IMR-90 (cell line): ENCODE results near the gene GABRP. TPM values are rescaled to one million over a fixed set of nuclear protein-coding genes. Genes with fewer than 3 reads are reported as not detected.
A peak's percentile ranks its signal among the peaks of the same experiment; 100 is the strongest.

ENCODE experiments used
- ATAC-seq: fragments of 200-7000 bp; cut with Tn5 transposase; 2 replicates; pipeline ENCODE4 v1.9.1; 2020; ENCODE audit warnings: low read depth, mild to moderate bottlenecking, moderate library complexity
- Bru-seq: library from RNA; stranded (reverse); fragments of 400-500 nt; gene quantifications from one replicate; lab custom pipeline; 2021; lab: Mats Ljungman, UMichigan
- BruChase-seq, 2 experiments: library from RNA; stranded (reverse); fragments of 400-500 nt; gene quantifications; one replicate each; lab custom pipeline; 2021; lab: Mats Ljungman, UMichigan
- BruUV-seq: library from RNA; stranded (reverse); fragments of 400-500 nt; replicated peaks from 2 replicates; lab custom pipeline; 2021; lab: Mats Ljungman, UMichigan
- CTCF ChIA-PET: fragments of 300-600 bp; formaldehyde crosslinking; extraction: SDS; loops from one replicate; lab custom pipeline; 2021; ENCODE audit warnings: antibody characterized with exemption; lab: Yijun Ruan, JAX
- POLR2A ChIA-PET: fragments of 300-600 bp; sonication (Branson Sonifier 250); formaldehyde crosslinking; loops from one replicate; lab custom pipeline; 2022; ENCODE audit warnings: antibody characterized with exemption; ENCODE audit not compliant: unreplicated experiment; lab: Charles Lee
- DNase-seq: peaks from one replicate; pipeline ENCODE4 v3.0.0; 2013
- H2AFZ ChIP-seq: replicated peaks from 2 replicates; pipeline ENCODE3; 2013; ENCODE audit warnings: low read length, mild to moderate bottlenecking; ENCODE audit not compliant: poor library complexity
- H2AK5ac ChIP-seq: 2 replicates; pipeline ENCODE4 v1.6.1; 2013; ENCODE audit warnings: low read depth, low read length, inconsistent platforms
- H2AK9ac ChIP-seq: replicated peaks from 2 replicates; pipeline ENCODE3; 2013; ENCODE audit warnings: mild to moderate bottlenecking, low read depth, low read length, moderate library complexity; ENCODE audit not compliant: poor library complexity
- H2BK120ac ChIP-seq: 2 replicates; pipeline ENCODE4 v1.6.1; 2013; ENCODE audit warnings: low read depth, low read length, inconsistent platforms
- H2BK15ac ChIP-seq: 3 replicates; pipeline ENCODE4 v1.6.1; 2013; ENCODE audit warnings: low read depth, low read length, inconsistent platforms
- H2BK20ac ChIP-seq: 2 replicates; pipeline ENCODE4 v1.6.1; 2013; ENCODE audit warnings: low read depth, mild to moderate bottlenecking, inconsistent platforms, low read length, moderate library complexity
- H2BK5ac ChIP-seq: 2 replicates; pipeline ENCODE4 v1.6.1; 2013; ENCODE audit warnings: mild to moderate bottlenecking, low read depth, low read length, inconsistent platforms; ENCODE audit not compliant: poor library complexity, severe bottlenecking
- H3K14ac ChIP-seq: replicated peaks from 2 replicates; pipeline ENCODE4 v1.6.1; 2013; ENCODE audit warnings: low read depth, low read length, inconsistent platforms
- H3K18ac ChIP-seq: 2 replicates; pipeline ENCODE4 v1.6.1; 2013; ENCODE audit warnings: low read depth, low read length, control low read depth
- H3K23ac ChIP-seq: 2 replicates; pipeline ENCODE4 v1.6.1; 2013; ENCODE audit warnings: low read depth, low read length, inconsistent platforms
- H3K27ac ChIP-seq: 2 replicates; pipeline ENCODE4 v1.5.1; 2013; ENCODE audit warnings: mild to moderate bottlenecking, control low read depth, low read length; ENCODE audit not compliant: insufficient read depth
- H3K27me3 ChIP-seq: 2 replicates; pipeline ENCODE4 v1.6.1; 2013; ENCODE audit warnings: low read length; ENCODE audit not compliant: control insufficient read depth, insufficient read depth
- H3K36me3 ChIP-seq: 2 replicates; pipeline ENCODE4 v1.6.1; 2013; ENCODE audit warnings: low read length, mixed read lengths; ENCODE audit not compliant: control insufficient read depth, insufficient read depth
- H3K4ac ChIP-seq: 2 replicates; pipeline ENCODE4 v1.6.1; 2013; ENCODE audit warnings: low read depth, low read length, inconsistent platforms
- H3K4me1 ChIP-seq: 2 replicates; pipeline ENCODE4 v1.6.1; 2013; ENCODE audit warnings: low read length, mixed read lengths; ENCODE audit not compliant: control insufficient read depth, insufficient read depth
- H3K4me2 ChIP-seq: 2 replicates; pipeline ENCODE4 v1.6.1; 2013; ENCODE audit warnings: low read depth, mild to moderate bottlenecking, control low read depth, low read length, moderate library complexity
- H3K4me3 ChIP-seq: 2 replicates; pipeline ENCODE4 v1.5.1; 2013; ENCODE audit warnings: low read depth, mild to moderate bottlenecking, control low read depth, low read length, moderate library complexity; ENCODE audit not compliant: insufficient read depth
- H3K56ac ChIP-seq: 2 replicates; pipeline ENCODE4 v1.6.1; 2013; ENCODE audit warnings: low read length, inconsistent platforms; ENCODE audit not compliant: insufficient read depth; ENCODE audit errors: extremely low read depth
- H3K79me1 ChIP-seq, 2 experiments: 2 replicates each; pipeline ENCODE4 v1.6.1; 2013; ENCODE audit warnings: low read length in 2 of 2, inconsistent platforms in 1 of 2, low read depth in 1 of 2
- H3K9ac ChIP-seq: 2 replicates; pipeline ENCODE4 v1.6.1; 2013; ENCODE audit warnings: low read depth, low read length, control low read depth
- H3K9me1 ChIP-seq: 2 replicates; pipeline ENCODE4 v1.6.1; 2013; ENCODE audit warnings: low read length, inconsistent platforms; ENCODE audit not compliant: insufficient read depth
- H3K9me3 ChIP-seq: 2 replicates; pipeline ENCODE4 v1.6.1; 2013; ENCODE audit warnings: low read length; ENCODE audit not compliant: control insufficient read depth, insufficient read depth
- H4K20me1 ChIP-seq: 2 replicates; pipeline ENCODE4 v1.6.1; 2013; ENCODE audit warnings: low read length, inconsistent platforms; ENCODE audit not compliant: insufficient read depth
- H4K5ac ChIP-seq: 2 replicates; pipeline ENCODE4 v1.6.1; 2013; ENCODE audit warnings: mild to moderate bottlenecking, low read depth, low read length, control low read depth
- H4K8ac ChIP-seq, 2 experiments: 2 replicates each; pipeline ENCODE4 v1.6.1; 2013; ENCODE audit warnings: low read depth in 2 of 2, low read length in 2 of 2, control low read depth in 1 of 2, inconsistent platforms in 1 of 2
- H4K91ac ChIP-seq: 2 replicates; pipeline ENCODE4 v1.6.1; 2013; ENCODE audit warnings: low read depth, low read length, inconsistent platforms; ENCODE audit not compliant: insufficient read depth
- BHLHE40 ChIP-seq: fragments of 150-350 bp; IDR thresholded peaks from 2 replicates; pipeline ENCODE4 v1.6.1; 2016; ENCODE audit warnings: mild to moderate bottlenecking, low read depth, low read length
- CEBPB ChIP-seq: IDR thresholded peaks from 2 replicates; pipeline ENCODE4 v1.6.1; 2012; ENCODE audit warnings: low read depth, low read length, improper control_type of control experiment
- CHD1 ChIP-seq: IDR thresholded peaks from 2 replicates; pipeline ENCODE4 v1.6.1; 2012; ENCODE audit warnings: low read depth, low read length, improper control_type of control experiment
- CTCF ChIP-seq: conservative IDR thresholded peaks from 2 replicates; pipeline ENCODE4 v1.5.1; 2012; ENCODE audit warnings: mild to moderate bottlenecking, low read depth, low read length, improper control_type of control experiment
- ELK1 ChIP-seq: fragments of 150-350 bp; IDR thresholded peaks from 2 replicates; pipeline ENCODE4 v1.6.1; 2016; ENCODE audit warnings: low read depth, mild to moderate bottlenecking, low read length, moderate library complexity, borderline replicate concordance
- FOS ChIP-seq: fragments of 150-350 bp; IDR thresholded peaks from 2 replicates; pipeline ENCODE4 v1.6.1; 2016; ENCODE audit warnings: low read depth, low read length
- MAFK ChIP-seq: IDR thresholded peaks from 2 replicates; pipeline ENCODE4 v1.6.1; 2012; ENCODE audit warnings: low read depth, low read length, improper control_type of control experiment
- MAZ ChIP-seq: IDR thresholded peaks from 2 replicates; pipeline ENCODE4 v1.6.1; 2012; ENCODE audit warnings: low read depth, mild to moderate bottlenecking, low read length, improper control_type of control experiment, moderate library complexity, borderline replicate concordance
- MXI1 ChIP-seq: IDR thresholded peaks from 2 replicates; pipeline ENCODE4 v1.6.1; 2012; ENCODE audit warnings: low read depth, mild to moderate bottlenecking, low read length, moderate library complexity, borderline replicate concordance
- NFE2L2 ChIP-seq: fragments of 150-350 bp; IDR thresholded peaks from 2 replicates; pipeline ENCODE4 v1.6.1; 2016; ENCODE audit warnings: low read depth, mild to moderate bottlenecking, low read length
- POLR2A ChIP-seq: IDR thresholded peaks from 2 replicates; pipeline ENCODE4 v1.6.1; 2012; ENCODE audit warnings: mild to moderate bottlenecking, low read depth, low read length
- RAD21 ChIP-seq: IDR thresholded peaks from 2 replicates; pipeline ENCODE4 v1.6.1; 2012; ENCODE audit warnings: low read length, improper control_type of control experiment
- RCOR1 ChIP-seq: IDR thresholded peaks from 2 replicates; pipeline ENCODE4 v1.6.1; 2012; ENCODE audit warnings: mild to moderate bottlenecking, low read length, improper control_type of control experiment; ENCODE audit not compliant: insufficient replicate concordance
- RFX5 ChIP-seq: IDR thresholded peaks from 2 replicates; pipeline ENCODE4 v1.8.0; 2012; ENCODE audit warnings: low read depth, mild to moderate bottlenecking, low read length, moderate library complexity
- SMC3 ChIP-seq: fragments of 150-350 bp; IDR thresholded peaks from 2 replicates; pipeline ENCODE4 v1.6.1; 2016; ENCODE audit warnings: low read depth, mild to moderate bottlenecking, antibody characterized with exemption, low read length, moderate library complexity
- WGBS, 2 experiments: methylation state at CpG; one replicate each; pipeline versions ENCODE4 v1.1.5 to v1.1.7; 2013; ENCODE audit warnings: missing lambda C conversion rate in 2 of 2; ENCODE audit not compliant: insufficient read length in 1 of 2; ENCODE audit errors: extremely low coverage in 2 of 2; 5-methylcytosine and 5-hydroxymethylcytosine counted together
- dilution Hi-C: fragments of 300-500 bp; cut with HindIII; formaldehyde crosslinking; loops from one replicate; pipeline ENCODE4 v1.14.3; 2018; ENCODE audit warnings: low sequenced_read_pairs; ENCODE audit not compliant: unreplicated experiment
- in situ Hi-C: fragments of 300-500 bp; cut with MboI; formaldehyde crosslinking; loops from 3 replicates; pipeline ENCODE4 v1.14.3; 2019; ENCODE audit warnings: low sequenced_read_pairs, inconsistent platforms, mixed read lengths
- intact Hi-C: fragments of 100-400 bp; cut with micrococcal nuclease; formaldehyde crosslinking; loops from 2 replicates; pipeline ENCODE4 v1.10.0; 2022
- long read RNA-seq: library from polyadenylated mRNA; unstranded; transcript quantifications from one replicate; pipeline ENCODE4 v2.0.0, GENCODE V29; 2021; ENCODE audit not compliant: unreplicated experiment
- polyA plus RNA-seq, 3 experiments: library from polyadenylated mRNA; depleted of rRNA; stranded (reverse); fragments of >200 nt; gene quantifications; 2 replicates each; pipeline ENCODE4 v1.2.3, GENCODE V29; 2012; ENCODE audit warnings: low replicate concordance in 1 of 3
- total RNA-seq: library from RNA; depleted of rRNA; stranded (reverse); fragments of >200 nt; gene quantifications from 2 replicates; pipeline ENCODE4 v1.2.3, GENCODE V29; 2012; rRNA removed

The GABRP gene
- total RNA-seq: not detected in 2 replicates
- polyA plus RNA-seq (2012; rRNA removed): not detected in 2 replicates
- polyA plus RNA-seq (2012; cell fraction: cytosol; rRNA removed): not detected in 2 replicates
- polyA plus RNA-seq (2012; cell fraction: nucleus; rRNA removed; ENCODE audit: low replicate concordance): not detected in 2 replicates
- Bru-seq, nascent RNA: not detected
- BruChase-seq, experiment 1, labeled RNA remaining after a 6-hour chase: not detected
- BruChase-seq, experiment 2, labeled RNA remaining after a 2-hour chase: not detected
- long read RNA-seq: 0 reads

GRCh38 chr5:170783498-170784247, at the start of gene GABRP:
TSS of gene GABRP (plus strand) at chr5:170783725. CDS start at chr5:170788616, 4,891 bp downstream.
- Histone ChIP-seq H3K9ac (no peak within 1 kb of the TSS), H2AK5ac (no peak within 1 kb of the TSS), H3K4me1 (no peaks in the 10 kb centered on the region), H3K56ac (no peak within 1 kb of the TSS), H3K27ac (no peak within 1 kb of the TSS), H2BK15ac (no peak within 1 kb of the TSS), H4K91ac (no peak within 1 kb of the TSS), H2BK5ac (no peak within 1 kb of the TSS), H2BK20ac (no peak within 1 kb of the TSS), H3K27me3 (peaks cover 17% of the 10 kb centered on the region), H2AK9ac (no peak within 1 kb of the TSS), H3K23ac (no peak within 1 kb of the TSS), H2BK120ac (no peak within 1 kb of the TSS), H4K20me1 (no peaks in the 10 kb centered on the region), H3K9me1 (no peaks in the 10 kb centered on the region), H3K14ac (no peak within 1 kb of the TSS), H4K5ac (no peak within 1 kb of the TSS), H3K79me1 (no peaks in the 10 kb centered on the region), H3K9me3 (no peaks in the 10 kb centered on the region), H3K4ac (no peak within 1 kb of the TSS), H3K18ac (no peak within 1 kb of the TSS), H2AFZ (peak within 1 kb of the TSS; percentile 37), H3K36me3 (no peaks in the 10 kb centered on the region), H3K4me3 (no peak within 1 kb of the TSS), H3K4me2 (no peak within 1 kb of the TSS), H4K8ac (no peak within 1 kb of the TSS)
- no TSS peak for BruUV-seq
- in situ Hi-C loops (no loop called here), dilution Hi-C loops (no loop called here), intact Hi-C loops (no loop called here)
- no peak for ATAC-seq
- ChIA-PET CTCF (no interaction called here), POLR2A (no interaction called here)
- no peak for DNase-seq
- 0% methylated on average over 1 of the region's 14 CpGs; no CpG with 5 or more reads in 1 of the 2 experiments for WGBS, 2 experiments
- TF ChIP-seq RAD21 (no peak), CEBPB (no peak), FOS (no peak), NFE2L2 (no peak), CTCF (no peak), MAFK (no peak), RCOR1 (no peak), MAZ (no peak), RFX5 (no peak), CHD1 (no peak), MXI1 (no peak), BHLHE40 (no peak), SMC3 (no peak), ELK1 (no peak), POLR2A (no peak)
